Ascending aorta (tissue), 2 donors: ENCODE results near the gene SPATA2. TPM values are rescaled to one million over a fixed set of nuclear protein-coding genes. Genes with fewer than 3 reads are reported as not detected.
A peak's percentile ranks its signal among the peaks of the same experiment; 100 is the strongest.

Experiments used
- DNase-seq, 2 donors: peaks; one replicate each; pipeline ENCODE4 v3.0.0-alpha.2; 2019; ENCODE audit warnings: low spot score in 2 of 2
- H3K27ac ChIP-seq, 2 donors: fragments of 200-600 bp; sonication (generic); one replicate each; pipeline ENCODE4 v1.5.1; 2016 to 2017; ENCODE audit warnings: mild to moderate bottlenecking in 1 of 2
- H3K27me3 ChIP-seq: fragments of 200-600 bp; sonication (generic); one replicate; pipeline ENCODE4 v1.5.1; 2017
- H3K36me3 ChIP-seq, 2 donors: fragments of 200-600 bp; sonication (generic); one replicate each; pipeline ENCODE4 v1.5.1; 2016
- H3K4me1 ChIP-seq, 2 donors: fragments of 200-600 bp; sonication (generic); one replicate each; pipeline ENCODE4 v1.5.1; 2016 to 2017; ENCODE audit warnings: mild to moderate bottlenecking in 1 of 2
- H3K4me3 ChIP-seq, 2 donors: fragments of 200-600 bp; sonication (generic); one replicate each; pipeline ENCODE4 v1.5.1; 2016 to 2017; ENCODE audit warnings: mild to moderate bottlenecking in 1 of 2
- H3K9me3 ChIP-seq, 2 donors: fragments of 200-600 bp; sonication (generic); one replicate each; pipeline ENCODE4 v1.5.1; 2016
- intact Hi-C: fragments of 100-400 bp; cut with DNase I; formaldehyde crosslinking; loops from one replicate; pipeline ENCODE4 v1.15.1; 2023
- total RNA-seq: library from RNA; depleted of rRNA; stranded (reverse); fragments of >200 nt; gene quantifications from one replicate; pipeline ENCODE4 v1.1.0, GENCODE V29; 2016
- TF ChIP-seq, protein P1 (sequence below), 3 experiments: fragments of 200-600 bp in 2 of 3; fragments of 450-650 bp in 1 of 3; sonication (generic) in 2 of 3; IDR thresholded peaks; one replicate each; pipeline ENCODE4 v1.5.1; 2016 to 2019; ENCODE audit warnings: antibody characterized with exemption in 3 of 3, mild to moderate bottlenecking in 1 of 3, moderate library complexity in 1 of 3

The SPATA2 gene
- total RNA-seq, 1 donor from 2014 or later, result 7.6 TPM

DNA sequence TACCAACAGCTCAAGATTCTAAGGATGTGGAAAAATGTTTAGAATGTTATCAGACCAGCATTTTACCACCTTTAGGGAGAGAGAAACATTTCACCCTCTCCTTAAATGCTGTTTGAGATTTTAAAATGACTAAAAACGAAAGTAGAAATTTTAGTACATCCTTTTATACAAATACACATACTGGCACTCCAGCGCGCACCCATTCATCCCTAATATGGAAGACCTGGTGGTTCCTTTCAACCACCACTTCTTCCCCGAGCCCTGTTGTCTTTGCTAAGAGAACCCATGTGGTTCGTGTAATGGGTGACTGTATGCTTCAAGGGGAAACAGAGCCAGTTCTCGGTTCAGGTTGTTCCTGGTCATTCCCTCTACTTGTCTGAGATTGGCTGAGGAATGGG is 21.3 kb downstream of the SPATA2 start:
- peaks cover 3 to 6% of the 10 kb centered on the region in 2 donors for H3K36me3 ChIP-seq
- TF ChIP-seq, protein P1, sequence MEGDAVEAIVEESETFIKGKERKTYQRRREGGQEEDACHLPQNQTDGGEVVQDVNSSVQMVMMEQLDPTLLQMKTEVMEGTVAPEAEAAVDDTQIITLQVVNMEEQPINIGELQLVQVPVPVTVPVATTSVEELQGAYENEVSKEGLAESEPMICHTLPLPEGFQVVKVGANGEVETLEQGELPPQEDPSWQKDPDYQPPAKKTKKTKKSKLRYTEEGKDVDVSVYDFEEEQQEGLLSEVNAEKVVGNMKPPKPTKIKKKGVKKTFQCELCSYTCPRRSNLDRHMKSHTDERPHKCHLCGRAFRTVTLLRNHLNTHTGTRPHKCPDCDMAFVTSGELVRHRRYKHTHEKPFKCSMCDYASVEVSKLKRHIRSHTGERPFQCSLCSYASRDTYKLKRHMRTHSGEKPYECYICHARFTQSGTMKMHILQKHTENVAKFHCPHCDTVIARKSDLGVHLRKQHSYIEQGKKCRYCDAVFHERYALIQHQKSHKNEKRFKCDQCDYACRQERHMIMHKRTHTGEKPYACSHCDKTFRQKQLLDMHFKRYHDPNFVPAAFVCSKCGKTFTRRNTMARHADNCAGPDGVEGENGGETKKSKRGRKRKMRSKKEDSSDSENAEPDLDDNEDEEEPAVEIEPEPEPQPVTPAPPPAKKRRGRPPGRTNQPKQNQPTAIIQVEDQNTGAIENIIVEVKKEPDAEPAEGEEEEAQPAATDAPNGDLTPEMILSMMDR (IDR thresholded peaks at IDR 0.05), result no peak
- H3K27me3 ChIP-seq, result no peaks in the 10 kb centered on the region
- H3K27ac ChIP-seq, result no peak overlapping the region
- H3K4me3 ChIP-seq, result no peak overlapping the region
- intact Hi-C loops, result no loop called here
- peaks cover 9% of the 10 kb centered on the region in 2 donors for H3K4me1 ChIP-seq
- H3K9me3 ChIP-seq, result no peaks in the 10 kb centered on the region
- no peak for DNase-seq

DNA sequence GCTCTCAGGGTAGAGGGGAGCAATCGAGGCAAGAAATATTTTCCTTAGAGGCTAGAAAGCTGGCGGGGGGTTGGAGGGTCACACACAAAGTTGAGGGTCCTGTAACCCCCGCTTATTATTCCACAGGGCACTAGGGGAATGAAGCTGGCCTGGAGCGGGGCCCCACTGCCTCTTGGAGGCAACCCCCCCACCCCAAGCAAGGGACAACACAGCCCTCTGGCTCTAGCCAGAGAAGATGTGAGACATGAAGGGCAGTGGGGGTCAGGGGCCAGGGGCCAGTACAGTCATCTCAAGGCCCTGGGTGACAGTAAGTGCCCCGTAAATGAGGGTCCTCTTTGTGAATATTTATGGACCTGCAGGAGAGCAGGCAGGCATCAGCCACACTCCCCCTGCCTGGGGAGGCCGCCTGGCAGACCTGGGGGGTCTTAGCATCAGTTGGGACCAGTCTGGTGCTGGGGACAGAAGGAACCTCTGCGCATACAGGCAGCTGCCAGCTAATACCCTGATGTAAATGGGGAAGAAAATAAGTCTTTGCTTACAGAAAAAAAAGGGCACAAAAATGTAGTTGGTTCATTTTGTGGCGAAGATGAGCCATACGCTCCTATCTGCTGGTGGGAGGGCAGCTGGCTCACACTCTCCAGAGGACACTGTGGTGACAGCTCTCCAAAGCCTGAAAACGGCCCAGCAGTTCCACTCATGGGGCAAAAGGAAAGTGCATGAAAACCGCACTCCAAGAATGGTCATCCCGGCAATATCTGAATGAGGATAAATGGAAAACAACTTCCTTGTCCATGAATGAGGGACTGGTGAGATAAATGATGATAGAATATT is 21.9 kb downstream of the SPATA2 start:
- Histone ChIP-seq H3K4me3 (no peak overlapping the region), H3K4me1 (peaks cover 9 to 14% of the 10 kb centered on the region in 2 donors), H3K27ac (no peak overlapping the region), H3K27me3 (no peaks in the 10 kb centered on the region), H3K9me3 (no peaks in the 10 kb centered on the region), H3K36me3 (peaks cover 4 to 9% of the 10 kb centered on the region in 2 donors)
- no peak for DNase-seq
- intact Hi-C loops, result no loop called here
- TF ChIP-seq, protein P1 (IDR thresholded peaks at IDR 0.05), result no peak

DNA sequence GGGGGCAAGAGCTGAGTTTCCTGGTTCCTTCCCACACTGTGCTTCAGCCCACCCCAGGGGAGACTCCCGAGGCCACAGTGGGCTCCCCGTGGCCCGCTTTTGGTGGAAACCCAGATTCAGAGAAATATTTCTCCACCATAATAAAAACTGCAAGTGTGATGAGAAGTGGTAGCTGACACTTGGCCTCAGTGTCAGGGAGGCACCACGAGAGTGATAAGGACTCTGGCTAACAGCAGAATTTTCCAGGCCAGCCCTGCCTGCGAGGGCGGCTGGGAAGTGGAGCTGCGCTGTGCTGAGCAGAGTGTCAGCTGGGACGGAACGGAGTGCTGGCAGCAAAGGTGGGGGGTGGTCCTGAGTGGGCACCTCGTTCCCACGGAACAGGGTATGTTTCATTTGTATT is 22.5 kb downstream of the SPATA2 start:
- DNase-seq, result no peak
- no peak overlapping the region for H3K27ac ChIP-seq
- intact Hi-C loops, result no loop called here

DNA sequence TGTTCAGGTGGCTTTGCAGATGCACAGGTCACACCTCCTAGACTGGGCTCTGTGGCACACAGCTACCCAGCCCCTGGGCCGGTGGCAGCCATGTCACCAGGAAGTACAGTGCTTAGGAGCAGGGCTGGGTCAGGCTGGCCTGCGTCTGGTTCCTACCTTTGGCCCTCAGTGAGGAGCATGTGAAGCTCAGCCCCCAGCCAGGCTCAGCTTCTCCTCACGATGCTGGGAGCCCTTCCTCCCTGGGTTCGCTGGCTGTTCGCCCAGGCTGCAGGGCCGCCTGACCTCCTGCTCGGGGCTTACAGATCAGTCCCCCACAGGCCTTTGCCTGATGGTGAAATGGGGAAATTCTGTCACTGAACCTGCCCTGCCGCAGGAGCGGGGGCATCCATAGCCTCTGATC is 23.1 kb downstream of the SPATA2 start:
- TF ChIP-seq, protein P1 (IDR thresholded peaks at IDR 0.05), result no peak
- Histone ChIP-seq H3K4me1 (peaks cover 13 to 25% of the 10 kb centered on the region in 2 donors), H3K27me3 (no peaks in the 10 kb centered on the region), H3K4me3 (peak overlapping the region in 1 of 2 donors; percentile 20), H3K9me3 (no peaks in the 10 kb centered on the region), H3K27ac (no peak overlapping the region), H3K36me3 (peaks cover 4 to 9% of the 10 kb centered on the region in 2 donors)
- intact Hi-C loops, result no loop called here
- DNase-seq, result no peak

More for the DNA sequence above, 22.5 kb downstream of the SPATA2 start:
- peak overlapping the region in 1 of 2 donors; percentile 20 for H3K4me3 ChIP-seq
- H3K36me3 ChIP-seq, result peaks cover 4 to 9% of the 10 kb centered on the region in 2 donors
- H3K4me1 ChIP-seq, result peaks cover 13 to 20% of the 10 kb centered on the region in 2 donors
- TF ChIP-seq, protein P1 (IDR thresholded peaks at IDR 0.05), result no peak
- no peaks in the 10 kb centered on the region for H3K9me3 ChIP-seq
- no peaks in the 10 kb centered on the region for H3K27me3 ChIP-seq

DNA sequence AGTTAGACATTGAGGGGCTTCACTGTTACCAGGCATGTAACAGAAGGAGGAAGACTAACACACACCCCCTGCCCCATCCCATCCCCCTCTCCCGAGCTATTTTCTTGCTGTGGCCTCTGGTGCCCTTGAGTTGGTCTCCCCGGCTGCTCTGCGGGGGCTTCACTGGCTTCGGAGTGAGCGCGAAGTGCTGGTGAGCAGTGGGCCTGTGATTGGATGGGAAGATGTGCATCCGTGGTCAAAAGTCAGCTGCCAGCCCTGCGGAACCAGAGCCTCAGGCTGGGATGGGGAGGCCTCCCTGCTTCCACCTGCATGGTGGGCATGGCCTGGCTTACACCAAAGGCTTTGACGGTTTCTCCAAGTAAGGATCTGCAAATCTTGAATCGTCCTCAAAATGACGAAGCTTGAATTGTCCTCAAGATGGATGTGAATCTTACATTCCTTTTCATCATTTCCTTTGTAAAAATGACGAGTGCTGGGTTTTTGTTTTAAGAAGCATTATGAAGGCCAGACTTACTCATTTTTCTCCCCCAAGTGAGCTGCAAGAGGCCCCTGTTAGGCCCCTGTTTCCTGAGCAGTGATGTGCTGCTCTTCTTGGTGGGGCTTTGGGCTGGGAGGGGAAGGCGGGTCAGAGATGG is 23.7 kb downstream of the SPATA2 start:
- DNase-seq, result no peak
- Histone ChIP-seq H3K36me3 (peaks cover 4 to 9% of the 10 kb centered on the region in 2 donors), H3K4me1 (peaks cover 16 to 31% of the 10 kb centered on the region in 2 donors), H3K4me3 (no peak overlapping the region), H3K27ac (no peak overlapping the region), H3K9me3 (no peaks in the 10 kb centered on the region), H3K27me3 (no peaks in the 10 kb centered on the region)
- TF ChIP-seq, protein P1 (IDR thresholded peaks at IDR 0.05), result no peak
- intact Hi-C loops, result no loop called here
